Neuron (in vitro differentiated cells): ENCODE measurements around the gene GID4.

Source experiments
- H2AFZ ChIP-seq: one replicate; pipeline ENCODE4 v1.6.1; 2013; ENCODE audit warnings: low read depth, mild to moderate bottlenecking, inconsistent platforms, low read length, moderate library complexity
- H3K27me3 ChIP-seq: one replicate; pipeline ENCODE4 v1.6.1; 2013; ENCODE audit warnings: low read length; ENCODE audit not compliant: insufficient read depth
- H3K36me3 ChIP-seq: one replicate; pipeline ENCODE4 v1.6.1; 2013; ENCODE audit warnings: low read length; ENCODE audit not compliant: insufficient read depth
- H3K4me1 ChIP-seq: one replicate; pipeline ENCODE4 v1.6.1; 2013; ENCODE audit warnings: low read length; ENCODE audit not compliant: insufficient read depth
- H3K4me3 ChIP-seq: 2 replicates; pipeline ENCODE4 v1.5.1; 2013; ENCODE audit warnings: mild to moderate bottlenecking, low read length, moderate library complexity
- H3K9me3 ChIP-seq: one replicate; pipeline ENCODE4 v1.6.1; 2013; ENCODE audit warnings: low read length

The GID4 gene

GRCh38 chr17:18071751-18072150 is 32.5 kb downstream of the GID4 start:
- Histone ChIP-seq H3K27me3 (no peaks in the 10 kb centered on the region), H3K9me3 (no peaks in the 10 kb centered on the region), H3K4me3 (no peak overlapping the region), H2AFZ (no peak overlapping the region), H3K4me1 (peaks cover 7% of the 10 kb centered on the region), H3K36me3 (no peaks in the 10 kb centered on the region)

- Histone ChIP-seq H3K4me1 (peaks cover 7% of the 10 kb centered on the region), H3K27me3 (no peaks in the 10 kb centered on the region), H3K36me3 (no peaks in the 10 kb centered on the region), H3K9me3 (no peaks in the 10 kb centered on the region), H3K4me3 (no peak overlapping the region), H2AFZ (no peak overlapping the region)
Observed at GRCh38 chr17:18074566-18075272, 35.5 kb downstream of the GID4 start.

GRCh38 chr17:18076936-18077335 is 37.7 kb downstream of the GID4 start:
- no peaks in the 10 kb centered on the region for H3K27me3 ChIP-seq
- H3K9me3 ChIP-seq = no peaks in the 10 kb centered on the region
- no peak overlapping the region for H3K4me3 ChIP-seq
- no peaks in the 10 kb centered on the region for H3K4me1 ChIP-seq
- H2AFZ ChIP-seq = no peak overlapping the region
- no peaks in the 10 kb centered on the region for H3K36me3 ChIP-seq

- no peaks in the 10 kb centered on the region for H3K36me3 ChIP-seq
- H3K4me1 ChIP-seq = no peaks in the 10 kb centered on the region
- H3K9me3 ChIP-seq = no peaks in the 10 kb centered on the region
- no peak overlapping the region for H3K4me3 ChIP-seq
- H2AFZ ChIP-seq = no peak overlapping the region
- H3K27me3 ChIP-seq = no peaks in the 10 kb centered on the region
Observed at GRCh38 chr17:18079543-18079942, 40.3 kb downstream of the GID4 start.

GRCh38 chr17:18084256-18084655 is 45.0 kb downstream of the GID4 start:
- Histone ChIP-seq H3K9me3 (no peaks in the 10 kb centered on the region), H3K36me3 (no peaks in the 10 kb centered on the region), H3K27me3 (no peaks in the 10 kb centered on the region), H2AFZ (no peak overlapping the region), H3K4me3 (no peak overlapping the region), H3K4me1 (peaks cover 8% of the 10 kb centered on the region)

GRCh38 chr17:18087610-18088491 is 48.6 kb downstream of the GID4 start, which contains the start of gene DRG2:
Gene DRG2 (plus strand): TSS chr17:18087948. CDS start chr17:18088024, 76 bp downstream.
- Histone ChIP-seq H3K27me3 (no peaks in the 10 kb centered on the region), H2AFZ (peak within 1 kb of the TSS; percentile 80), H3K4me3 (peak within 1 kb of the TSS; percentile 82), H3K9me3 (no peaks in the 10 kb centered on the region), H3K36me3 (peaks cover 8% of the 10 kb centered on the region), H3K4me1 (peaks cover 8% of the 10 kb centered on the region)

GRCh38 chr17:18089613-18090012 is 50.4 kb downstream of the GID4 start:
- H3K27me3 ChIP-seq = no peaks in the 10 kb centered on the region
- H3K4me1 ChIP-seq = peaks cover 8% of the 10 kb centered on the region
- H3K9me3 ChIP-seq = no peaks in the 10 kb centered on the region
- H3K4me3 ChIP-seq = no peak overlapping the region
- H2AFZ ChIP-seq = no peak overlapping the region
- peaks cover 17% of the 10 kb centered on the region for H3K36me3 ChIP-seq

- no peaks in the 10 kb centered on the region for H3K27me3 ChIP-seq
- H3K9me3 ChIP-seq = no peaks in the 10 kb centered on the region
- no peak overlapping the region for H2AFZ ChIP-seq
- H3K4me3 ChIP-seq = no peak overlapping the region
- H3K36me3 ChIP-seq = peaks cover 44% of the 10 kb centered on the region
- no peaks in the 10 kb centered on the region for H3K4me1 ChIP-seq
Observed at GRCh38 chr17:18093616-18094408, 54.6 kb downstream of the GID4 start.

- Histone ChIP-seq H3K27me3 (no peaks in the 10 kb centered on the region), H3K9me3 (no peaks in the 10 kb centered on the region), H2AFZ (no peak overlapping the region), H3K4me1 (no peaks in the 10 kb centered on the region), H3K36me3 (peaks cover 49% of the 10 kb centered on the region), H3K4me3 (no peak overlapping the region)
Observed at GRCh38 chr17:18094409-18094807, 55.2 kb downstream of the GID4 start.

- no peaks in the 10 kb centered on the region for H3K4me1 ChIP-seq
- no peaks in the 10 kb centered on the region for H3K27me3 ChIP-seq
- H3K4me3 ChIP-seq = no peak overlapping the region
- H2AFZ ChIP-seq = no peak overlapping the region
- peaks cover 63% of the 10 kb centered on the region for H3K36me3 ChIP-seq
- H3K9me3 ChIP-seq = no peaks in the 10 kb centered on the region
Observed at GRCh38 chr17:18099516-18099915, 60.3 kb downstream of the GID4 start.

GRCh38 chr17:18100616-18101015 is 61.4 kb downstream of the GID4 start:
- Histone ChIP-seq H3K9me3 (no peaks in the 10 kb centered on the region), H3K4me3 (no peak overlapping the region), H3K27me3 (no peaks in the 10 kb centered on the region), H3K36me3 (peaks cover 64% of the 10 kb centered on the region), H3K4me1 (no peaks in the 10 kb centered on the region), H2AFZ (no peak overlapping the region)

GRCh38 chr17:18101828-18102227 is 62.6 kb downstream of the GID4 start:
- Histone ChIP-seq H3K4me1 (no peaks in the 10 kb centered on the region), H3K36me3 (peaks cover 58% of the 10 kb centered on the region), H3K4me3 (no peak overlapping the region), H3K9me3 (no peaks in the 10 kb centered on the region), H3K27me3 (no peaks in the 10 kb centered on the region), H2AFZ (no peak overlapping the region)

GRCh38 chr17:18102640-18103039 is 63.4 kb downstream of the GID4 start:
- Histone ChIP-seq H3K4me1 (no peaks in the 10 kb centered on the region), H2AFZ (no peak overlapping the region), H3K4me3 (no peak overlapping the region), H3K9me3 (no peaks in the 10 kb centered on the region), H3K27me3 (no peaks in the 10 kb centered on the region), H3K36me3 (peaks cover 57% of the 10 kb centered on the region)
